ENCODE measurements around the gene TMTC3. TPM values are rescaled to one million over a fixed set of nuclear protein-coding genes. Genes with fewer than 3 reads are reported as not detected.

Gene TMTC3
- total and polyA plus RNA-seq, 8 donors: 23.2 to 34.4 (median 26.1) TPM

- H3K9me3 ChIP-seq: no peaks in the 10 kb centered on the region
- H3K27me3 ChIP-seq: no peaks in the 10 kb centered on the region
- DNase-seq: peak in 1 of 4 donors; percentile 38
- peaks cover 0 to 30% of the 10 kb centered on the region in 2 donors for H3K36me3 ChIP-seq
- TF ChIP-seq CTCF (IDR thresholded peaks at IDR 0.05): peak in 1 of 2 donors; percentile 43
- H3K4me1 ChIP-seq: no peaks in the 10 kb centered on the region
- no peak overlapping the region for H3K27ac ChIP-seq
- ATAC-seq: peak; percentile 70
- intact Hi-C loops (cut with DNase I): no loop called here
- no peak overlapping the region for H3K4me3 ChIP-seq
Measured at GRCh38 chr12:88111074-88111652, 30.9 kb upstream of the TMTC3 start.

- Histone ChIP-seq H3K4me1 (no peaks in the 10 kb centered on the region), H3K4me3 (no peak overlapping the region), H3K36me3 (peaks cover 0 to 33% of the 10 kb centered on the region in 2 donors), H3K9me3 (no peaks in the 10 kb centered on the region), H3K27ac (no peak overlapping the region), H3K27me3 (no peaks in the 10 kb centered on the region)
- no peak for TF ChIP-seq CTCF (IDR thresholded peaks at IDR 0.05)
- intact Hi-C loops (cut with DNase I): no loop called here
- ATAC-seq (no peak), DNase-seq (no peak)
Measured at GRCh38 chr12:88113871-88114270, 28.2 kb upstream of the TMTC3 start.

- no peak for DNase-seq
- H3K9me3 ChIP-seq: no peaks in the 10 kb centered on the region
- H3K27ac ChIP-seq: no peak overlapping the region
- H3K4me3 ChIP-seq: no peak overlapping the region
- no peak for ATAC-seq
- H3K27me3 ChIP-seq: no peaks in the 10 kb centered on the region
- intact Hi-C loops (cut with DNase I): no loop called here
- H3K4me1 ChIP-seq: no peaks in the 10 kb centered on the region
- H3K36me3 ChIP-seq: peaks cover 0 to 17% of the 10 kb centered on the region in 2 donors
- no peak for TF ChIP-seq CTCF (IDR thresholded peaks at IDR 0.05)
Measured at GRCh38 chr12:88122666-88123065, 19.4 kb upstream of the TMTC3 start.

- Histone ChIP-seq H3K4me3 (no peak overlapping the region), H3K9me3 (no peaks in the 10 kb centered on the region), H3K27ac (no peak overlapping the region), H3K36me3 (peaks cover 0 to 16% of the 10 kb centered on the region in 2 donors), H3K27me3 (no peaks in the 10 kb centered on the region), H3K4me1 (no peaks in the 10 kb centered on the region)
- no peak for TF ChIP-seq CTCF (IDR thresholded peaks at IDR 0.05)
- intact Hi-C loops (cut with DNase I): no loop called here
- DNase-seq (no peak), ATAC-seq (no peak)
Measured at GRCh38 chr12:88127099-88127498, 15.0 kb upstream of the TMTC3 start.

GRCh38 chr12:88127855-88128254, 14.3 kb upstream of the TMTC3 start:
- intact Hi-C loops (cut with DNase I): no loop called here
- H3K36me3 ChIP-seq: peaks cover 0 to 16% of the 10 kb centered on the region in 2 donors
- no peak for ATAC-seq
- H3K9me3 ChIP-seq: no peaks in the 10 kb centered on the region
- H3K27ac ChIP-seq: no peak overlapping the region
- no peak overlapping the region for H3K4me3 ChIP-seq
- TF ChIP-seq CTCF (IDR thresholded peaks at IDR 0.05): no peak
- H3K4me1 ChIP-seq: no peaks in the 10 kb centered on the region
- no peak for DNase-seq
- H3K27me3 ChIP-seq: no peaks in the 10 kb centered on the region
